Activated naive CD8-positive, alpha-beta T cell treated with anti-CD3 and anti-CD28 coated beads, Interleukin-2, amount 10 ng/mL, durations not matched to agents 7 days and 5 days (primary cell): ENCODE measurements around the gene LRSAM1. TPM values are rescaled to one million over a fixed set of nuclear protein-coding genes. Genes with fewer than 3 reads are reported as not detected.

Experiments
- ATAC-seq: fragments of 150-1000 bp; cut with Tn5 transposase; one replicate; pipeline ENCODE4 v1.10.0; 2021; ENCODE audit warnings: low read depth, moderate library complexity
- POLR2A ChIA-PET: fragments of 350-600 bp; sonication (Branson Sonifier 250); formaldehyde crosslinking; loops from one replicate; lab custom pipeline; 2021; ENCODE audit warnings: antibody characterized with exemption; lab: Charles Lee
- DNase-seq: peaks from one replicate; pipeline ENCODE4 v3.0.0; 2021
- H3K27ac Mint-ChIP-seq: one replicate; pipeline ENCODE4 v1.8.0; 2022; ENCODE audit warnings: mild to moderate bottlenecking, mixed read lengths
- H3K27me3 Mint-ChIP-seq: one replicate; pipeline ENCODE4 v1.8.0; 2022; ENCODE audit warnings: mild to moderate bottlenecking, moderate library complexity, mixed read lengths
- H3K36me3 Mint-ChIP-seq: one replicate; pipeline ENCODE4 v1.8.0; 2021; ENCODE audit warnings: mild to moderate bottlenecking, mixed read lengths
- H3K4me1 Mint-ChIP-seq: one replicate; pipeline ENCODE4 v1.8.0; 2021; ENCODE audit warnings: mixed read lengths
- H3K4me3 Mint-ChIP-seq: one replicate; pipeline ENCODE4 v1.8.0; 2022; ENCODE audit warnings: mild to moderate bottlenecking, moderate library complexity, mixed read lengths
- H3K9me3 Mint-ChIP-seq: one replicate; pipeline ENCODE4 v1.8.0; 2021; ENCODE audit warnings: mixed read lengths
- total RNA-seq, 2 experiments: library from RNA; stranded (reverse); gene quantifications; one replicate each; pipeline ENCODE4 v1.2.3, GENCODE V29; 2021

The LRSAM1 gene
- total RNA-seq, 2 experiments from 2014 or later: 22.4 to 25.5 TPM

GRCh38 chr9:127522727-127523126, 71.4 kb downstream of the LRSAM1 start:
- Mint-ChIP-seq H3K9me3 (peaks cover 15% of the 10 kb centered on the region), H3K27ac (no peak overlapping the region), H3K27me3 (no peaks in the 10 kb centered on the region), H3K4me3 (no peak overlapping the region), H3K36me3 (peaks cover 58% of the 10 kb centered on the region), H3K4me1 (peaks cover 10% of the 10 kb centered on the region)
- ATAC-seq (no peak), DNase-seq (no peak)
- POLR2A ChIA-PET: no interaction called here

- H3K27me3 Mint-ChIP-seq: no peaks in the 10 kb centered on the region
- peaks cover 10% of the 10 kb centered on the region for H3K4me1 Mint-ChIP-seq
- no peak overlapping the region for H3K27ac Mint-ChIP-seq
- H3K36me3 Mint-ChIP-seq: peaks cover 58% of the 10 kb centered on the region
- POLR2A ChIA-PET: no interaction called here
- H3K4me3 Mint-ChIP-seq: no peak overlapping the region
- H3K9me3 Mint-ChIP-seq: peaks cover 15% of the 10 kb centered on the region
- DNase-seq (no peak), ATAC-seq (no peak)
Measured at GRCh38 chr9:127523312-127523851, 72.1 kb downstream of the LRSAM1 start.

DNA sequence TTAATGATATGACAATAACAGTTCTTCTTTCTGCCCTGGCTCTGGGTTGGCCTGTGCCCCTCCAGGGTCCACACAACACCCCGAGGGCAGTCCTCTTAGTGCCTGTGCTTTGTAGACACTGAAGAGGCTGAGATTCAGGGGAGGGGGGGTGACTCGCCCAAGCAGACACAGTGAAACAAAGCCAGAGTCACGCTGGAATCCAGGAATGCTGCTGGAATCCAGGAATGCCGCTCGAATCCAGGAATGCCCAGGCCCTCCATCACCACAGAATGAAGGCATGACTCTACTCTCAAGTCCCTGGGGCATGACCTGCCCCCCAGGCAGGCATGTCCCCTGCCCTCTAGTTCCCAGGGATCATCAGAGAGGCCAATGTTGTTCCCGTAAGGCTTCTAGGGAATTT, 73.1 kb downstream of the LRSAM1 start:
- Mint-ChIP-seq H3K36me3 (peaks cover 58% of the 10 kb centered on the region), H3K9me3 (peaks cover 15% of the 10 kb centered on the region), H3K27ac (no peak overlapping the region), H3K4me3 (no peak overlapping the region), H3K4me1 (peaks cover 8% of the 10 kb centered on the region), H3K27me3 (no peaks in the 10 kb centered on the region)
- DNase-seq (no peak), ATAC-seq (no peak)
- POLR2A ChIA-PET: no interaction called here

- Mint-ChIP-seq H3K9me3 (peaks cover 15% of the 10 kb centered on the region), H3K4me1 (peaks cover 6% of the 10 kb centered on the region), H3K27me3 (no peaks in the 10 kb centered on the region), H3K4me3 (no peak overlapping the region), H3K27ac (no peak overlapping the region), H3K36me3 (peaks cover 59% of the 10 kb centered on the region)
- DNase-seq (no peak), ATAC-seq (peak; percentile 43)
- POLR2A ChIA-PET: interaction anchor here (0.8 to 1.8 kb wide), 3 partner anchors 30 to 75 kb away, joined by 3 to 7 read pairs (median 3); partner anchors contain the start of genes LRSAM1 and RPL12
Measured at GRCh38 chr9:127525401-127526188, 74.3 kb downstream of the LRSAM1 start.

DNA sequence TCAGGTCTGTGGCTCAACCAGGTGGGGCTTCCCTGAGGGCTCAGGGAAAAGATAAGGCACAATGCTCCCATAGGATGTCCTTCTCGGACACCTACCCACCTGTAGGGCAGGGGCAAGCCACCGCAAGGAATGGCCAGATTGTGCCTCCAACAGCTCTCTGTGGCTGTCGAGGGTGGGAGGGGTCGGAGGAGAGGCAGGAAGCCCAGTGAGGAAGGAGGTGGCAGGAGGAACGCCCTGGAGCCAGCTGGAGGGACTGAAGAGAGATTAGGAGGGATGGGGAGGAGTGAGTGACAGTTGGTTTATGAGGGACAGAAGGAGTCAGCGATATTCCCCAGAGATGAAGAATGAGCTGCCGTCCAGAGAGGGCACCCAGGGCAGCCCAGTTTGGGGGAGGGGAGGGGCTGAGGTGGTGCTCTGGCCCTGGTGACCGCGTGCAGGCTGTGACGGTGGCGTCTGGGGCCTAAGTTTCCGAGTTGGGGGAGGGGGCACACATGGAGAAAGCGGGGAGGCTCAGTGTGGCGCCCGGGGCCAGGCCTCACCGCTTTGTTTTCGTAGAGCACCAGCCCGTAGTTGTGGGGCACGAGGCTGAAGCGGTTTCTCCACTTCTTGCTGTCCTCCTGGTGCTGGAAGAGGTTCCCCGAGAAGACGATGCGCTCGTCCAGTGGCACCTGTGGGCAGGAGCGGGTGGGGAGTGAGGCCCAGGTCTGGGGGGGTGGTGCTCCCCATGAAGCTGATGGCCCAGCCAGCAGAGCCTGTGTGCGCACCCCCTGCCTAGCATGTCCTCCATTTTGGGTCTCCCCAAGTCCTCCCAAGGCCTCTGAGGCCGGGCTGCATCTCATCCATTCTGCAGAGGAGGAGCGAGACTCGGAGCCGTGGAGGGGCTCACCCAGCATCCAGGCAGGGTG, 75.6 kb downstream of the LRSAM1 start:
- POLR2A ChIA-PET: interaction anchor here (1.2 to 1.8 kb wide), 2 partner anchors 29 to 59 kb away, joined by 3 to 7 read pairs; no protein-coding TSS in a partner anchor
- no peak for ATAC-seq

GRCh38 chr9:127527560-127528268, 76.4 kb downstream of the LRSAM1 start:
- ATAC-seq (no peak), DNase-seq (no peak)
- Mint-ChIP-seq H3K27ac (no peak overlapping the region), H3K36me3 (peaks cover 55% of the 10 kb centered on the region), H3K27me3 (no peaks in the 10 kb centered on the region), H3K9me3 (peaks cover 15% of the 10 kb centered on the region), H3K4me1 (peaks cover 6% of the 10 kb centered on the region), H3K4me3 (no peak overlapping the region)
- POLR2A ChIA-PET: no interaction called here

More for the DNA sequence above, 75.6 kb downstream of the LRSAM1 start:
- Mint-ChIP-seq H3K27me3 (no peaks in the 10 kb centered on the region), H3K36me3 (peaks cover 57% of the 10 kb centered on the region), H3K4me3 (no peak overlapping the region), H3K4me1 (peaks cover 5% of the 10 kb centered on the region), H3K27ac (peak overlapping the region; percentile 64), H3K9me3 (peaks cover 15% of the 10 kb centered on the region)
- no peak for DNase-seq

- no peak for ATAC-seq
- POLR2A ChIA-PET: no interaction called here
- H3K4me1 Mint-ChIP-seq: peaks cover 6% of the 10 kb centered on the region
- no peak for DNase-seq
- peak overlapping the region; percentile 48 for H3K27ac Mint-ChIP-seq
- H3K4me3 Mint-ChIP-seq: no peak overlapping the region
- no peaks in the 10 kb centered on the region for H3K27me3 Mint-ChIP-seq
- H3K36me3 Mint-ChIP-seq: peaks cover 47% of the 10 kb centered on the region
- peaks cover 13% of the 10 kb centered on the region for H3K9me3 Mint-ChIP-seq
Measured at GRCh38 chr9:127528422-127529251, 77.3 kb downstream of the LRSAM1 start.

DNA sequence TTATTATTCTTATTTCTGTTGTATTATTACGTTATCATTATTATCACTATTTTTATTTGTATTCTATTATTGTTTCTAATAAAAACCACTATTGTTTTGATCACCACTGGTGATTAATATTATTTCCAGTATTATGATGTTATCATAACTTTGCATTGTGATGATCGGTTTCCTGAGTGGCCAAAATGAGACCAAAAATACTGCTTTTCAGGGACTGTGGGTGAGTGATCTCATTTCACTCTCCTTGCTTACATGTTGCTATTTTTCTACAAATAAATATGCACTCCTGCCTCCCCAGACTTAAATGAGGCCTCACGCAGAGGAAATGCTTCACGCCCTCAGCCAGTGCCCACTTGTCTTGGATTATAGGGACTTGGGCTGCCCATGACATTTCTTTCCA, 78.4 kb downstream of the LRSAM1 start:
- Mint-ChIP-seq H3K9me3 (peaks cover 12% of the 10 kb centered on the region), H3K27me3 (no peaks in the 10 kb centered on the region), H3K36me3 (peaks cover 36% of the 10 kb centered on the region), H3K27ac (peak overlapping the region; percentile 19), H3K4me1 (peaks cover 6% of the 10 kb centered on the region), H3K4me3 (no peak overlapping the region)
- DNase-seq (no peak), ATAC-seq (no peak)
- POLR2A ChIA-PET: no interaction called here

- H3K27me3 Mint-ChIP-seq: no peaks in the 10 kb centered on the region
- H3K4me3 Mint-ChIP-seq: no peak overlapping the region
- no peak overlapping the region for H3K27ac Mint-ChIP-seq
- POLR2A ChIA-PET: interaction anchor here (0.6 kb wide), 1 partner anchor 53 kb away, joined by 4 read pairs; no protein-coding TSS in a partner anchor
- H3K4me1 Mint-ChIP-seq: peaks cover 6% of the 10 kb centered on the region
- peaks cover 29% of the 10 kb centered on the region for H3K36me3 Mint-ChIP-seq
- peaks cover 5% of the 10 kb centered on the region for H3K9me3 Mint-ChIP-seq
- no peak for DNase-seq
- no peak for ATAC-seq
Measured at GRCh38 chr9:127530206-127530941, 79.1 kb downstream of the LRSAM1 start.

GRCh38 chr9:127531676-127532075, 80.4 kb downstream of the LRSAM1 start:
- Mint-ChIP-seq H3K36me3 (peaks cover 18% of the 10 kb centered on the region), H3K4me1 (peaks cover 4% of the 10 kb centered on the region), H3K27ac (no peak overlapping the region), H3K9me3 (peaks cover 1% of the 10 kb centered on the region), H3K4me3 (no peak overlapping the region), H3K27me3 (no peaks in the 10 kb centered on the region)
- no peak for ATAC-seq
- POLR2A ChIA-PET: no interaction called here
- DNase-seq: no peak

- DNase-seq (no peak), ATAC-seq (no peak)
- no peak overlapping the region for H3K4me3 Mint-ChIP-seq
- H3K4me1 Mint-ChIP-seq: peaks cover 6% of the 10 kb centered on the region
- no peaks in the 10 kb centered on the region for H3K27me3 Mint-ChIP-seq
- H3K27ac Mint-ChIP-seq: no peak overlapping the region
- POLR2A ChIA-PET: no interaction called here
- no peaks in the 10 kb centered on the region for H3K9me3 Mint-ChIP-seq
- peaks cover 11% of the 10 kb centered on the region for H3K36me3 Mint-ChIP-seq
Measured at GRCh38 chr9:127534250-127534906, 83.1 kb downstream of the LRSAM1 start.
